Measurements from ENCODE around the gene NKX2-1.

DNA sequence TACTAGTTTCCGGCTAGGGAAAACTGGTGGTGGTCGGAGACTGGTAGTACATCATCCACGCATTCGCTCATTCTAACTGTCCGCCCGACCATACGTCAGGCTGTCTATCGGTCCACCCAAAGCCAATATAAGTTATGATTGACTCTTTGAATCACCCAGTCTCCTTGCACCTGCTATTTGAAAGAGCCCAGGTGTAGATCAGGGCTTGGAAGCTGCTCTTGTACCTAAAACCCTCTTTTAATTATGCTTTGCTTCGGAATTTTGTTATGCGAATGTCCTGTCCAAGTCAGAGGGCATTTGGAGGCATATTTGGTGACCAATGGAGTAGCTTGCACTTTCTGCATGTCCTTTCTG, 5.7 kb upstream of the NKX2-1 start:
- TF ChIP-seq, protein P1, sequence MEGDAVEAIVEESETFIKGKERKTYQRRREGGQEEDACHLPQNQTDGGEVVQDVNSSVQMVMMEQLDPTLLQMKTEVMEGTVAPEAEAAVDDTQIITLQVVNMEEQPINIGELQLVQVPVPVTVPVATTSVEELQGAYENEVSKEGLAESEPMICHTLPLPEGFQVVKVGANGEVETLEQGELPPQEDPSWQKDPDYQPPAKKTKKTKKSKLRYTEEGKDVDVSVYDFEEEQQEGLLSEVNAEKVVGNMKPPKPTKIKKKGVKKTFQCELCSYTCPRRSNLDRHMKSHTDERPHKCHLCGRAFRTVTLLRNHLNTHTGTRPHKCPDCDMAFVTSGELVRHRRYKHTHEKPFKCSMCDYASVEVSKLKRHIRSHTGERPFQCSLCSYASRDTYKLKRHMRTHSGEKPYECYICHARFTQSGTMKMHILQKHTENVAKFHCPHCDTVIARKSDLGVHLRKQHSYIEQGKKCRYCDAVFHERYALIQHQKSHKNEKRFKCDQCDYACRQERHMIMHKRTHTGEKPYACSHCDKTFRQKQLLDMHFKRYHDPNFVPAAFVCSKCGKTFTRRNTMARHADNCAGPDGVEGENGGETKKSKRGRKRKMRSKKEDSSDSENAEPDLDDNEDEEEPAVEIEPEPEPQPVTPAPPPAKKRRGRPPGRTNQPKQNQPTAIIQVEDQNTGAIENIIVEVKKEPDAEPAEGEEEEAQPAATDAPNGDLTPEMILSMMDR (tag by site-specific recombination; IDR thresholded peaks at IDR 0.05) = no peak
- TF ChIP-seq PRDM1 (tag by site-specific recombination; IDR thresholded peaks at IDR 0.05) (no peak), YY1 (tag by site-specific recombination; IDR thresholded peaks at IDR 0.05) (no peak), ZNF335 (tag by site-specific recombination; conservative IDR thresholded peaks at IDR 0.05) (no peak), ZNF24 (tag by site-specific recombination; IDR thresholded peaks at IDR 0.05) (no peak), ZNF37A (tag by site-specific recombination; IDR thresholded peaks at IDR 0.05) (no peak), ZNF274 (IDR thresholded peaks at IDR 0.05; ENCODE audit: low read length) (no peak), ZNF274 (tag by site-specific recombination; IDR thresholded peaks at IDR 0.05; ENCODE audit: borderline replicate concordance) (no peak), ZNF341 (tag by site-specific recombination; IDR thresholded peaks at IDR 0.05; ENCODE audit: low read depth) (no peak), ZNF169 (tag by site-specific recombination; IDR thresholded peaks at IDR 0.05) (no peak)
- TF ChIP-seq, protein P2, sequence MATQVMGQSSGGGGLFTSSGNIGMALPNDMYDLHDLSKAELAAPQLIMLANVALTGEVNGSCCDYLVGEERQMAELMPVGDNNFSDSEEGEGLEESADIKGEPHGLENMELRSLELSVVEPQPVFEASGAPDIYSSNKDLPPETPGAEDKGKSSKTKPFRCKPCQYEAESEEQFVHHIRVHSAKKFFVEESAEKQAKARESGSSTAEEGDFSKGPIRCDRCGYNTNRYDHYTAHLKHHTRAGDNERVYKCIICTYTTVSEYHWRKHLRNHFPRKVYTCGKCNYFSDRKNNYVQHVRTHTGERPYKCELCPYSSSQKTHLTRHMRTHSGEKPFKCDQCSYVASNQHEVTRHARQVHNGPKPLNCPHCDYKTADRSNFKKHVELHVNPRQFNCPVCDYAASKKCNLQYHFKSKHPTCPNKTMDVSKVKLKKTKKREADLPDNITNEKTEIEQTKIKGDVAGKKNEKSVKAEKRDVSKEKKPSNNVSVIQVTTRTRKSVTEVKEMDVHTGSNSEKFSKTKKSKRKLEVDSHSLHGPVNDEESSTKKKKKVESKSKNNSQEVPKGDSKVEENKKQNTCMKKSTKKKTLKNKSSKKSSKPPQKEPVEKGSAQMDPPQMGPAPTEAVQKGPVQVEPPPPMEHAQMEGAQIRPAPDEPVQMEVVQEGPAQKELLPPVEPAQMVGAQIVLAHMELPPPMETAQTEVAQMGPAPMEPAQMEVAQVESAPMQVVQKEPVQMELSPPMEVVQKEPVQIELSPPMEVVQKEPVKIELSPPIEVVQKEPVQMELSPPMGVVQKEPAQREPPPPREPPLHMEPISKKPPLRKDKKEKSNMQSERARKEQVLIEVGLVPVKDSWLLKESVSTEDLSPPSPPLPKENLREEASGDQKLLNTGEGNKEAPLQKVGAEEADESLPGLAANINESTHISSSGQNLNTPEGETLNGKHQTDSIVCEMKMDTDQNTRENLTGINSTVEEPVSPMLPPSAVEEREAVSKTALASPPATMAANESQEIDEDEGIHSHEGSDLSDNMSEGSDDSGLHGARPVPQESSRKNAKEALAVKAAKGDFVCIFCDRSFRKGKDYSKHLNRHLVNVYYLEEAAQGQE (tag by site-specific recombination; IDR thresholded peaks at IDR 0.05) = no peak
- TF ChIP-seq, protein P3, sequence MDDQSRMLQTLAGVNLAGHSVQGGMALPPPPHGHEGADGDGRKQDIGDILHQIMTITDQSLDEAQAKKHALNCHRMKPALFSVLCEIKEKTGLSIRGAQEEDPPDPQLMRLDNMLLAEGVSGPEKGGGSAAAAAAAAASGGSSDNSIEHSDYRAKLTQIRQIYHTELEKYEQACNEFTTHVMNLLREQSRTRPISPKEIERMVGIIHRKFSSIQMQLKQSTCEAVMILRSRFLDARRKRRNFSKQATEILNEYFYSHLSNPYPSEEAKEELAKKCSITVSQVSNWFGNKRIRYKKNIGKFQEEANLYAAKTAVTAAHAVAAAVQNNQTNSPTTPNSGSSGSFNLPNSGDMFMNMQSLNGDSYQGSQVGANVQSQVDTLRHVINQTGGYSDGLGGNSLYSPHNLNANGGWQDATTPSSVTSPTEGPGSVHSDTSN (CRISPR knock-in tag; IDR thresholded peaks at IDR 0.05) = no peak
- TF ChIP-seq, protein P4, sequence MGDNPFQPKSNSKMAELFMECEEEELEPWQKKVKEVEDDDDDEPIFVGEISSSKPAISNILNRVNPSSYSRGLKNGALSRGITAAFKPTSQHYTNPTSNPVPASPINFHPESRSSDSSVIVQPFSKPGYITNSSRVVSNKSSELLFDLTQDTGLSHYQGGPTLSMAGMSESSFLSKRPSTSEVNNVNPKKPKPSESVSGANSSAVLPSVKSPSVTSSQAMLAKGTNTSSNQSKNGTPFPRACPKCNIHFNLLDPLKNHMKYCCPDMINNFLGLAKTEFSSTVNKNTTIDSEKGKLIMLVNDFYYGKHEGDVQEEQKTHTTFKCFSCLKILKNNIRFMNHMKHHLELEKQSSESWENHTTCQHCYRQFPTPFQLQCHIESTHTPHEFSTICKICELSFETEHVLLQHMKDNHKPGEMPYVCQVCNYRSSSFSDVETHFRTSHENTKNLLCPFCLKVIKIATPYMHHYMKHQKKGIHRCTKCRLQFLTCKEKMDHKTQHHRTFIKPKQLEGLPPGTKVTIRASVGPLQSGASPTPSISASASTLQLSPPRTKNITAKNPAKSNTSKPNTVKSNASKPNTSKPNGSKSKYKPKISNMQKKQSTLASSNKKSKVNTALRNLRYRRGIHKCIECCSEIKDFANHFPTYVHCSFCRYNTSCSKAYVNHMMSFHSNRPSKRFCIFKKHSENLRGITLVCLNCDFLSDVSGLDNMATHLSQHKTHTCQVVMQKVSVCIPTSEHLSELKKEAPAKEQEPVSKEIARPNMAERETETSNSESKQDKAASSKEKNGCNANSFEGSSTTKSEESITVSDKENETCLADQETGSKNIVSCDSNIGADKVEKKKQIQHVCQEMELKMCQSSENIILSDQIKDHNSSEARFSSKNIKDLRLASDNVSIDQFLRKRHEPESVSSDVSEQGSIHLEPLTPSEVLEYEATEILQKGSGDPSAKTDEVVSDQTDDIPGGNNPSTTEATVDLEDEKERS (tag by site-specific recombination; IDR thresholded peaks at IDR 0.05) = no peak
- TF ChIP-seq, protein P5, sequence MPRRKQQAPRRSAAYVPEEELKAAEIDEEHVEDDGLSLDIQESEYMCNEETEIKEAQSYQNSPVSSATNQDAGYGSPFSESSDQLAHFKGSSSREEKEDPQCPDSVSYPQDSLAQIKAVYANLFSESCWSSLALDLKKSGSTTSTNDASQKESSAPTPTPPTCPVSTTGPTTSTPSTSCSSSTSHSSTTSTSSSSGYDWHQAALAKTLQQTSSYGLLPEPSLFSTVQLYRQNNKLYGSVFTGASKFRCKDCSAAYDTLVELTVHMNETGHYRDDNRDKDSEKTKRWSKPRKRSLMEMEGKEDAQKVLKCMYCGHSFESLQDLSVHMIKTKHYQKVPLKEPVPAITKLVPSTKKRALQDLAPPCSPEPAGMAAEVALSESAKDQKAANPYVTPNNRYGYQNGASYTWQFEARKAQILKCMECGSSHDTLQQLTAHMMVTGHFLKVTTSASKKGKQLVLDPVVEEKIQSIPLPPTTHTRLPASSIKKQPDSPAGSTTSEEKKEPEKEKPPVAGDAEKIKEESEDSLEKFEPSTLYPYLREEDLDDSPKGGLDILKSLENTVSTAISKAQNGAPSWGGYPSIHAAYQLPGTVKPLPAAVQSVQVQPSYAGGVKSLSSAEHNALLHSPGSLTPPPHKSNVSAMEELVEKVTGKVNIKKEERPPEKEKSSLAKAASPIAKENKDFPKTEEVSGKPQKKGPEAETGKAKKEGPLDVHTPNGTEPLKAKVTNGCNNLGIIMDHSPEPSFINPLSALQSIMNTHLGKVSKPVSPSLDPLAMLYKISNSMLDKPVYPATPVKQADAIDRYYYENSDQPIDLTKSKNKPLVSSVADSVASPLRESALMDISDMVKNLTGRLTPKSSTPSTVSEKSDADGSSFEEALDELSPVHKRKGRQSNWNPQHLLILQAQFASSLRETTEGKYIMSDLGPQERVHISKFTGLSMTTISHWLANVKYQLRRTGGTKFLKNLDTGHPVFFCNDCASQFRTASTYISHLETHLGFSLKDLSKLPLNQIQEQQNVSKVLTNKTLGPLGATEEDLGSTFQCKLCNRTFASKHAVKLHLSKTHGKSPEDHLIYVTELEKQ (tag by site-specific recombination; IDR thresholded peaks at IDR 0.05; ENCODE audit: borderline replicate concordance) = no peak
- TF ChIP-seq, protein P6, sequence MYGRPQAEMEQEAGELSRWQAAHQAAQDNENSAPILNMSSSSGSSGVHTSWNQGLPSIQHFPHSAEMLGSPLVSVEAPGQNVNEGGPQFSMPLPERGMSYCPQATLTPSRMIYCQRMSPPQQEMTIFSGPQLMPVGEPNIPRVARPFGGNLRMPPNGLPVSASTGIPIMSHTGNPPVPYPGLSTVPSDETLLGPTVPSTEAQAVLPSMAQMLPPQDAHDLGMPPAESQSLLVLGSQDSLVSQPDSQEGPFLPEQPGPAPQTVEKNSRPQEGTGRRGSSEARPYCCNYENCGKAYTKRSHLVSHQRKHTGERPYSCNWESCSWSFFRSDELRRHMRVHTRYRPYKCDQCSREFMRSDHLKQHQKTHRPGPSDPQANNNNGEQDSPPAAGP (tag by site-specific recombination; IDR thresholded peaks at IDR 0.05) = no peak
